Mesodermal cell (in vitro differentiated cells): ENCODE measurements around the gene CCDC77.
A peak's percentile ranks its signal among the peaks of the same experiment; 100 is the strongest.

Source experiments
- H3K27ac ChIP-seq: 2 replicates; pipeline ENCODE4 v1.7.0; 2013; ENCODE audit warnings: mild to moderate bottlenecking, low read depth, low read length, moderate library complexity; ENCODE audit not compliant: severe bottlenecking
- H3K36me3 ChIP-seq: 2 replicates; pipeline ENCODE4 v1.7.1; 2013; ENCODE audit warnings: mild to moderate bottlenecking, low read length, moderate library complexity; ENCODE audit not compliant: control insufficient read depth, insufficient read depth
- H3K4me1 ChIP-seq: one replicate; pipeline ENCODE4 v1.7.1; 2013; ENCODE audit warnings: mild to moderate bottlenecking, low read length; ENCODE audit not compliant: insufficient read depth, control insufficient read depth, poor library complexity, severe bottlenecking
- H3K4me3 ChIP-seq: 2 replicates; pipeline ENCODE4 v1.7.0; 2013; ENCODE audit warnings: low read length, control low read depth, mild to moderate bottlenecking; ENCODE audit not compliant: insufficient read depth, poor library complexity, severe bottlenecking; ENCODE audit errors: extremely low read depth
- H3K9me3 ChIP-seq: 2 replicates; pipeline ENCODE4 v1.7.1; 2013; ENCODE audit warnings: mild to moderate bottlenecking, low read length, moderate library complexity; ENCODE audit not compliant: control insufficient read depth
- WGBS, 2 experiments: methylation state at CpG; one replicate each; pipeline ENCODE4 v1.1.5; 2013; ENCODE audit warnings: missing lambda C conversion rate in 2 of 2; ENCODE audit not compliant: insufficient coverage in 2 of 2; 5-methylcytosine and 5-hydroxymethylcytosine counted together

CCDC77 gene

DNA sequence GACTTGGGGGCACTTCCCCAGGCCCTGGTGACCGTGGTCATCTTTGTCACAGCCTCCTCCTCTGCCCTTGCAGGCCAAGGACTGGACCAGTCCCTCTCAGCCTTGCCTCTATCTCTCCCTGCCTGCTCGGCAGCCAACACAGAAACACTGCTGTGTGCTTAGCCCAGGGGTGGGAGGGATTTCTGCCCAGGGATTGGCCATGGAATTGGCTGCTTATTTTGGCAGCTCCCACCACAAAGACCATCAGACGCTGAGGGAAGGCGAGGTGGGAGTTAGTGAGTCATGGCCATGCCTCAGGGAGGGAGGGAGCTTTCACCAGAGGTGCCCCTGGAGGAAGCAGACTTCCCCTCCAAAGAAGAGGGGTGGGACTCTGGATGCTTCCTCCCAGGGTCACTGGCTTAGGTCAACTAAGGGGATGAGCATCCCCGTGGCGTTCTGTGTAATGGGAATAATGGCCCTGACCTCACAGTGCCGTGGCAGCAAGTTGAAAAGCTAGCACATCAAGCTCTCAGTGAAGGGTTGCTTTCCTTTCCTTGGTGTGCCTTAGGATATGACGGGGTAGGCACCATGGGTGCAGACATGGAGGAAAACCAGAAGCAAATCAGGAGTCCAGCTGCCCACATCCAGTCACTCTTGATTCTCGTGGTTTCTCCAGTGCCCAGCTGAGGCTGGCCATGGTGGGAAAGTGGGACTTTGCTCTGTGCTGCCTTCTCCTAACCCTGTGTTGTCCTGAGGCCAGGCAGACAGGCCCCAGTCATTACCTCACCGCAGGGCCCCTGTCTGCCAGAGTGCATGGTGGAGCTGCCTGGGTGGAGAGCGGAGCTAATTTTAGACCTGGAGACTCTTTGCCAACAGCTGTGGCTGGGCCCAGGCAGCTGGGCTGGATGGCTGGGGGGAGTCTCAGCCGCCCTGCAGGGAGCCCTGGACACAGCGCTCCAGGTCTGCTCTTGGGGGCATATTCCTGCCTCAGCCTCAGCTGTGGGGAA, 79.7 kb downstream of the CCDC77 start:
- Histone ChIP-seq H3K9me3 (no peaks in the 10 kb centered on the region), H3K27ac (peak overlapping the region; percentile 86), H3K36me3 (peaks cover 15% of the 10 kb centered on the region), H3K4me3 (no peak overlapping the region), H3K4me1 (peaks cover 22% of the 10 kb centered on the region)
- WGBS, 2 experiments = 58 to 66% methylated on average over 10 to 11 of the region's 13 CpGs

DNA sequence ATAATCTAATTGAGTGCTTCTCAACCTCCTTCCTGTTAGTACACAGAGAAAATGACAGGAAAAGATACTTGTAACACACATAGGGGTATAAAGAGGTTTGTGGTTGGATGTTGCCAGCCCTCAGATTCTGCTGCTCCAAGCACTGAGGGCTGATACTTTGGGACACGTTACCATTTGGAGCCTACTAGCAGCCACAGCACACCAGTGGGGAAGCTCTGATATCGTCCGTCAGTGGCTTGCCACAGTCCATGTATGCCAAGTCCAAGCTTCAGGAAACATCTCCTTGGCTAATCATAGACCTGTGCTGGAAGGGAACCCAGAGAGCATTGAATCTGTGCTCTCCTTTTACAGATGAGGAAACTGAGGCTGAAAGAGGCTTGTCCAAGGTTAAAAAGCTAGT, 80.6 kb downstream of the CCDC77 start:
- Histone ChIP-seq H3K4me3 (no peak overlapping the region), H3K27ac (no peak overlapping the region), H3K4me1 (peaks cover 22% of the 10 kb centered on the region), H3K9me3 (peaks cover under 1% of the 10 kb centered on the region), H3K36me3 (peaks cover 15% of the 10 kb centered on the region)
- 97 to 100% methylated on average over 3 of the region's 3 CpGs for WGBS, 2 experiments

DNA sequence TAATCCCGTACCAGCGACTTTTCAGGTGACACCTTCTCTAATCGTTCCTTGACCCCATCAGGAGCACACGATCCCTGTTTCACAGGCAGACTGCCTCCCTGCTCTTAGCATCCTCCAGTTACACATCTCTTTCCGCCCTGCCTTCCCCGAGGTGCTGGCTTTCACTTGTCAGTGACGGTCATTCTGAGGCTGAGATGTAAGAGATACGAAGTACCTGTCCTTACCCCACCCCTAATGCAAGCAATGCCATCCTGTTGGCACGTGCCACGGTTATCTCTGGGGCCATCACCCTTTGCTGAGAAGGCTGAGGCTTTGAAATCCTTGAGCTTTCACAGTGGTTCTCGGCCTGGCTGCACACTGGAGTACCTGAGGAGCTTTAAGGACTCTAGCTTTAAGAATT, 82.7 kb downstream of the CCDC77 start:
- Histone ChIP-seq H3K36me3 (peaks cover 7% of the 10 kb centered on the region), H3K27ac (no peak overlapping the region), H3K4me3 (no peak overlapping the region), H3K4me1 (peaks cover 22% of the 10 kb centered on the region), H3K9me3 (peaks cover 3% of the 10 kb centered on the region)
- 94 to 95% methylated on average over 8 to 9 of the region's 11 CpGs for WGBS, 2 experiments

DNA sequence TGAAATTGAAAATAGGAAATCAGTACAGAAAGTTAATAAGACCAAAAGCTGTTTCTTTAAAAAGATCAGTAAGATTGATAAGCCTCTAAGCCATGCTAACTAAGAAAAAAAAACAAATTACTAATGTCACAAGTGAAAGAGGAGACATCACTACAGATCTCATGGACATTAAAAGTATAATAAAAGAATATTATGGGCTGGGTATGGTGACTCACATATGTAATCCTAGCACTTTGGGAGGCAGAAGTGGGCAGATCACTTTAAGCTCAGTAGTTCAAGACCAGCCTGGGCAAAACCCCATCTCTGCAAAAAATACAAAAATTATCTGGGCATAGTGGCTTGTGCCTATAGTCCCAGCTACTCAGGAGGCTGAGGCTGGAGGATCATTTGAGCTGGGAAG, 88.8 kb downstream of the CCDC77 start:
- no peaks in the 10 kb centered on the region for H3K4me1 ChIP-seq
- no peak overlapping the region for H3K4me3 ChIP-seq
- peaks cover 11% of the 10 kb centered on the region for H3K9me3 ChIP-seq
- H3K36me3 ChIP-seq = peaks cover 3% of the 10 kb centered on the region
- no peak overlapping the region for H3K27ac ChIP-seq
